HG03108 (cell line): Measurements from ENCODE around the gene NAGA.
"Not testable (repeated sequence)": the region's sequence is repeated elsewhere in the genome, so short reads cannot be mapped to it uniquely, and the experiment has no call there.

ENCODE experiments used
- ATAC-seq: cut with Tn5 transposase; IDR thresholded peaks from one replicate; pipeline ENCODE4 v1.9.1; 2021; ENCODE audit warnings: moderate library complexity; ENCODE audit not compliant: unreplicated experiment

NAGA gene

GRCh38 chr22:42076764-42077485 lies 6.3 kb upstream of the NAGA start:
- no peak for ATAC-seq

- ATAC-seq = no peak
These were observed 4.4 kb upstream of the NAGA start for GRCh38 chr22:42074846-42075676.

- no peak for ATAC-seq
These were observed 3.7 kb upstream of the NAGA start, which contains the start of gene PHETA2 for GRCh38 chr22:42074132-42074811. Gene PHETA2, plus strand, starts transcription at chr22:42074248. Its CDS starts 3,046 bp downstream, at chr22:42077294.

- ATAC-seq = no peak
These were observed 3.0 kb upstream of the NAGA start for GRCh38 chr22:42073621-42074041.

- ATAC-seq = no peak
These were observed 2.2 kb upstream of the NAGA start for GRCh38 chr22:42072606-42073330.

- ATAC-seq = not testable (repeated sequence)
These were observed 896 bp upstream of the NAGA start for GRCh38 chr22:42071508-42071907.

GRCh38 chr22:42069801-42070516 lies 653 bp downstream of the NAGA start:
- no peak for ATAC-seq

- ATAC-seq = no peak
These were observed 2.3 kb downstream of the NAGA start for GRCh38 chr22:42068291-42068690.

GRCh38 chr22:42067671-42068251 lies 2.9 kb downstream of the NAGA start:
- no peak for ATAC-seq

- no peak for ATAC-seq
These were observed 3.7 kb downstream of the NAGA start for GRCh38 chr22:42066937-42067336.

- ATAC-seq = no peak
These were observed 4.4 kb downstream of the NAGA start for GRCh38 chr22:42066126-42066761.

- no peak for ATAC-seq
These were observed 5.0 kb downstream of the NAGA start for GRCh38 chr22:42065438-42066125.

GRCh38 chr22:42064629-42065028 lies 6.0 kb downstream of the NAGA start:
- no peak for ATAC-seq

GRCh38 chr22:42062506-42063170 lies 8.0 kb downstream of the NAGA start:
- no peak for ATAC-seq

- no peak for ATAC-seq
These were observed 9.6 kb downstream of the NAGA start for GRCh38 chr22:42061041-42061440.

GRCh38 chr22:42060489-42060888 lies 10.1 kb downstream of the NAGA start:
- no peak for ATAC-seq

- no peak for ATAC-seq
These were observed 13.7 kb downstream of the NAGA start for GRCh38 chr22:42056757-42057511.

GRCh38 chr22:42052765-42053164 lies 17.8 kb downstream of the NAGA start:
- no peak for ATAC-seq
